HepG2 (cell line): Measurements from ENCODE around the gene RGS14.

ENCODE experiments used
- CTCF ChIP-seq: sonication (generic); formaldehyde crosslinking; IDR thresholded peaks from 2 replicates; pipeline ENCODE4 v1.5.0; 2020; ENCODE audit warnings: mild to moderate bottlenecking, missing genetic modification reagents, moderate library complexity
- HNF4A ChIP-seq: sonication (generic); formaldehyde crosslinking; IDR thresholded peaks from 2 replicates; pipeline ENCODE4 v1.4.0; 2020; ENCODE audit warnings: missing genetic modification reagents
- KDM5A ChIP-seq: fragments of 200-600 bp; sonication (generic); IDR thresholded peaks from 2 replicates; pipeline ENCODE4 v1.7.0; 2018; ENCODE audit warnings: antibody characterized with exemption, mild to moderate bottlenecking, low read length, borderline replicate concordance
- PAWR ChIP-seq: sonication (generic); formaldehyde crosslinking; IDR thresholded peaks from 2 replicates; pipeline ENCODE4 v1.4.0; 2020; ENCODE audit warnings: missing genetic modification reagents, mild to moderate bottlenecking, borderline replicate concordance
- POLR2A ChIP-seq, 2 experiments: IDR thresholded peaks; 2 replicates each; pipeline ENCODE4 v1.6.1; 2011; ENCODE audit warnings: low read depth in 2 of 2, low read length in 2 of 2, mild to moderate bottlenecking in 1 of 2, moderate library complexity in 1 of 2; ENCODE audit not compliant: insufficient read depth in 1 of 2
- POLR2AphosphoS5 ChIP-seq: IDR thresholded peaks from 2 replicates; pipeline ENCODE4 v1.6.1; 2012; ENCODE audit warnings: low read depth, low read length
- PRPF4 ChIP-seq: fragments of 200-400 bp; formaldehyde crosslinking; IDR thresholded peaks from 2 replicates; pipeline ENCODE4 v1.6.1; 2016; ENCODE audit warnings: low read length, low read depth; ENCODE audit not compliant: poor library complexity, severe bottlenecking
- REST ChIP-seq, 2 experiments: IDR thresholded peaks; 2 replicates each; pipeline ENCODE4 v1.6.1; 2011 to 2012; ENCODE audit warnings: low read length in 2 of 2, borderline replicate concordance in 1 of 2, low read depth in 1 of 2, mild to moderate bottlenecking in 1 of 2, moderate library complexity in 1 of 2
- SATB2 ChIP-seq: sonication (generic); formaldehyde crosslinking; IDR thresholded peaks from 2 replicates; pipeline ENCODE4 v1.5.0; 2020; ENCODE audit warnings: missing genetic modification reagents
- SMARCC2 ChIP-seq: fragments of 450-650 bp; IDR thresholded peaks from 2 replicates; pipeline ENCODE4 v1.6.1; 2017; ENCODE audit warnings: antibody characterized with exemption, mild to moderate bottlenecking
- U2AF1 ChIP-seq: fragments of 200-400 bp; formaldehyde crosslinking; optimal IDR thresholded peaks from 2 replicates; pipeline ENCODE3; 2017; ENCODE audit warnings: mild to moderate bottlenecking, low read depth, low read length
- ZNF274 ChIP-seq: sonication (generic); formaldehyde crosslinking; IDR thresholded peaks from 2 replicates; pipeline ENCODE4 v1.5.1; 2020; ENCODE audit warnings: mild to moderate bottlenecking, missing genetic modification reagents
- ZSCAN31 ChIP-seq: sonication (generic); formaldehyde crosslinking; IDR thresholded peaks from 2 replicates; pipeline ENCODE4 v1.5.0; 2020; ENCODE audit warnings: low read depth, mild to moderate bottlenecking, missing genetic modification reagents
- TF ChIP-seq, protein P1 (sequence below): sonication (generic); formaldehyde crosslinking; IDR thresholded peaks from 2 replicates; pipeline ENCODE4 v1.4.0; 2020; ENCODE audit warnings: missing genetic modification reagents, borderline replicate concordance

DNA sequence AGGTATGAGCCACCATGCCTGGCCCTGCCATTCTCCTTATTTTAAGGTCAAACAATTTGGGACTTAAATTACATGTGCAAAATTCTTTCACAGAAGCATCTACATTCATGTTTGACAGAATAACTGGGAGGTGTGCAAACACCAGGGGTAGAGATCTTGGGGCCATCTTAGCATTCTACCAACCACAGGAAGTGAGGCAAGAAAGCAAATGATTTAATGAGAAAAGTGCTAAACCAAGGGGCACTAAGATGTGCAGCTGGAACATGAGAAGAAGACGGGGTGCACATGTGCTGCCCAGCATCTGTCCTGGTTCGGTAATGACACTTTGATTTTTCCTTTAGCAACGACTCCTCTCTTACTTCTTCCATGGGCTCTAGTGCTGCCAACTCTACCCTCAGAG, 52.9 kb downstream of the RGS14 start:
- TF ChIP-seq POLR2AphosphoS5 = no peak
- no peak for TF ChIP-seq SATB2 (CRISPR knock-in tag)
- TF ChIP-seq PAWR (CRISPR knock-in tag) = no peak
- no peak for TF ChIP-seq SMARCC2
- no peak for TF ChIP-seq HNF4A (CRISPR knock-in tag)
- no peak for TF ChIP-seq PRPF4
- TF ChIP-seq CTCF = no peak
- TF ChIP-seq POLR2A (IDR thresholded peaks at IDR 0.05; ENCODE audit: insufficient read depth in 1 of 2, low read depth in 2 of 2, low read length in 2 of 2) = no peak
- TF ChIP-seq ZSCAN31 (CRISPR knock-in tag) = no peak
- TF ChIP-seq ZNF274 (CRISPR knock-in tag) = no peak
- no peak for TF ChIP-seq REST (IDR thresholded peaks at IDR 0.05; ENCODE audit: borderline replicate concordance in 1 of 2, low read depth in 1 of 2, low read length in 2 of 2)
- TF ChIP-seq U2AF1 = no peak
- TF ChIP-seq, protein P1, sequence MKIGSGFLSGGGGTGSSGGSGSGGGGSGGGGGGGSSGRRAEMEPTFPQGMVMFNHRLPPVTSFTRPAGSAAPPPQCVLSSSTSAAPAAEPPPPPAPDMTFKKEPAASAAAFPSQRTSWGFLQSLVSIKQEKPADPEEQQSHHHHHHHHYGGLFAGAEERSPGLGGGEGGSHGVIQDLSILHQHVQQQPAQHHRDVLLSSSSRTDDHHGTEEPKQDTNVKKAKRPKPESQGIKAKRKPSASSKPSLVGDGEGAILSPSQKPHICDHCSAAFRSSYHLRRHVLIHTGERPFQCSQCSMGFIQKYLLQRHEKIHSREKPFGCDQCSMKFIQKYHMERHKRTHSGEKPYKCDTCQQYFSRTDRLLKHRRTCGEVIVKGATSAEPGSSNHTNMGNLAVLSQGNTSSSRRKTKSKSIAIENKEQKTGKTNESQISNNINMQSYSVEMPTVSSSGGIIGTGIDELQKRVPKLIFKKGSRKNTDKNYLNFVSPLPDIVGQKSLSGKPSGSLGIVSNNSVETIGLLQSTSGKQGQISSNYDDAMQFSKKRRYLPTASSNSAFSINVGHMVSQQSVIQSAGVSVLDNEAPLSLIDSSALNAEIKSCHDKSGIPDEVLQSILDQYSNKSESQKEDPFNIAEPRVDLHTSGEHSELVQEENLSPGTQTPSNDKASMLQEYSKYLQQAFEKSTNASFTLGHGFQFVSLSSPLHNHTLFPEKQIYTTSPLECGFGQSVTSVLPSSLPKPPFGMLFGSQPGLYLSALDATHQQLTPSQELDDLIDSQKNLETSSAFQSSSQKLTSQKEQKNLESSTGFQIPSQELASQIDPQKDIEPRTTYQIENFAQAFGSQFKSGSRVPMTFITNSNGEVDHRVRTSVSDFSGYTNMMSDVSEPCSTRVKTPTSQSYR (CRISPR knock-in tag) = no peak
- no peak for TF ChIP-seq KDM5A
